Adrenal gland (tissue), 12 donors: ENCODE measurements around the gene KCNA2. TPM values are rescaled to one million over a fixed set of nuclear protein-coding genes. Genes with fewer than 3 reads are reported as not detected.

Experiments used
- DNase-seq, 7 donors: peaks; one replicate each; pipeline ENCODE4 v3.0.0-alpha.2; 2019 to 2020
- H3K27ac ChIP-seq, 5 donors: fragments of 200-600 bp; sonication (generic) in 4 of 5; 1 replicate in 3 of 5; 2 replicates in 2 of 5; pipeline versions ENCODE4 v1.5.1 to v1.8.0; 2016 to 2020; ENCODE audit warnings: mild to moderate bottlenecking in 1 of 5
- H3K27me3 ChIP-seq: fragments of 200-600 bp; 2 replicates; pipeline ENCODE4 v1.8.0; 2021
- H3K36me3 ChIP-seq, 2 donors: fragments of 200-600 bp; replicated peaks in 1 of 2; 1 replicate in 1 of 2; 2 replicates in 1 of 2; pipeline versions ENCODE4 v1.5.1 to v1.8.0; 2018 to 2022
- H3K4me1 ChIP-seq, 2 donors: fragments of 200-600 bp; replicated peaks in 1 of 2; 1 replicate in 1 of 2; 2 replicates in 1 of 2; pipeline versions ENCODE4 v1.5.1 to v1.8.0; 2018 to 2021
- H3K4me3 ChIP-seq, 4 donors: fragments of 200-600 bp; sonication (generic) in 3 of 4; one replicate each; pipeline ENCODE4 v1.5.1; 2016 to 2018
- H3K9me3 ChIP-seq, 3 donors: fragments of 200-600 bp; sonication (generic) in 1 of 3; replicated peaks in 1 of 3; 1 replicate in 2 of 3; 2 replicates in 1 of 3; pipeline versions ENCODE4 v1.5.1 to v1.8.0; 2016 to 2021
- CTCF ChIP-seq, 6 experiments: fragments of 450-650 bp in 4 of 6; fragments of 200-600 bp in 2 of 6; sonication (generic) in 1 of 6; IDR thresholded peaks; 1 replicate in 5 of 6; 2 replicates in 1 of 6; pipeline versions ENCODE4 v1.5.1 to v1.8.0; 2016 to 2021; ENCODE audit warnings: antibody characterized with exemption in 6 of 6, mild to moderate bottlenecking in 2 of 6, moderate library complexity in 1 of 6
- POLR2A ChIP-seq, 2 donors: fragments of 450-650 bp; IDR thresholded peaks; one replicate each; pipeline ENCODE4 v1.6.1; 2017; ENCODE audit warnings: antibody characterized with exemption in 2 of 2, mild to moderate bottlenecking in 2 of 2, moderate library complexity in 1 of 2
- WGBS, 4 donors: extraction: QIAGEN DNeasy Blood & Tissue Kit in 2 of 4; methylation state at CpG; one replicate each; pipeline versions ENCODE4 v1.1.5 to v1.1.7; 2013 to 2017; 5-methylcytosine and 5-hydroxymethylcytosine counted together
- intact Hi-C, 2 donors: fragments of 100-400 bp; cut with DNase I; formaldehyde crosslinking; loops; one replicate each; pipeline versions ENCODE4 v1.14.1 to v1.15.0; 2022 to 2023
- polyA plus RNA-seq, 3 donors: library from polyadenylated mRNA; stranded (reverse); fragments of 200-250 nt in 2 of 3; fragments of 350-450 nt in 1 of 3; fragmentation: Illumina TruSeq in 1 of 3; extraction: RNeasy Lipid Tissue Mini Kit (QIAGEN cat#74804) in 1 of 3; gene quantifications; one replicate each; pipeline ENCODE4 v1.2.3, GENCODE V29; 2013 to 2014
- total RNA-seq, 9 donors: library from RNA; depleted of rRNA in 4 of 9; stranded (reverse); fragments of >200 nt in 4 of 9; fragments of 120-200 nt in 1 of 9; fragmentation: NEBNext Ultra II Directional in 1 of 9; extraction: Animal tissue kit (Norgen Biotek cat#: 25700) in 1 of 9; gene quantifications; one replicate each; pipeline versions ENCODE4 v1.1.0 to v1.2.4, GENCODE V29; 2013 to 2023
- donor health status: healthy with polysubstance abuse.
- donor health status: Bipolar disorder and iron deficiency.
- donor health status: DM: yes; HTN: yes; CAD: no.
- donor health status: DM: no; HTN: no; CAD: no.
- donor health status: DM: no; HTN: no; CAD: no.
- donor health status: DM: yes; HTN: yes; CAD: no.

KCNA2 gene
- total and polyA plus RNA-seq, 12 donors: 0.06 to 16.9 (median 0.38) TPM; not detected in 1

GRCh38 chr1:110647254-110647891, 41.2 kb upstream of the KCNA2 start:
- H3K36me3 ChIP-seq: no peaks in the 10 kb centered on the region
- WGBS, 4 donors: 40 to 46% (median 43%) methylated on average over 5 of the region's 5 CpGs
- H3K4me1 ChIP-seq: no peaks in the 10 kb centered on the region
- TF ChIP-seq CTCF (IDR thresholded peaks at IDR 0.05) (no peak), POLR2A (IDR thresholded peaks at IDR 0.05) (no peak)
- H3K4me3 ChIP-seq: no peak overlapping the region
- DNase-seq: no peak
- H3K9me3 ChIP-seq: no peaks in the 10 kb centered on the region
- peaks cover 7% of the 10 kb centered on the region for H3K27me3 ChIP-seq
- no peak overlapping the region for H3K27ac ChIP-seq
- intact Hi-C loops: no loop called here

- Histone ChIP-seq H3K4me3 (no peak overlapping the region), H3K9me3 (no peaks in the 10 kb centered on the region), H3K27ac (no peak overlapping the region), H3K36me3 (no peaks in the 10 kb centered on the region), H3K27me3 (peaks cover 7% of the 10 kb centered on the region), H3K4me1 (no peaks in the 10 kb centered on the region)
- TF ChIP-seq POLR2A (IDR thresholded peaks at IDR 0.05) (no peak), CTCF (IDR thresholded peaks at IDR 0.05) (no peak)
- intact Hi-C loops: no loop called here
- DNase-seq: no peak
- WGBS, 4 donors: 38 to 51% (median 44%) methylated on average over 4 of the region's 4 CpGs
Observed at GRCh38 chr1:110645821-110646735, 39.9 kb upstream of the KCNA2 start.

GRCh38 chr1:110645211-110645610, 39.1 kb upstream of the KCNA2 start:
- no peak overlapping the region for H3K27ac ChIP-seq
- H3K4me1 ChIP-seq: no peaks in the 10 kb centered on the region

More at GRCh38 chr1:110645211-110645610, 39.1 kb upstream of the KCNA2 start:
- no peak overlapping the region for H3K4me3 ChIP-seq
- H3K27me3 ChIP-seq: peaks cover 7% of the 10 kb centered on the region
- H3K36me3 ChIP-seq: no peaks in the 10 kb centered on the region
- DNase-seq: no peak
- TF ChIP-seq CTCF (IDR thresholded peaks at IDR 0.05): no peak
- no peak for TF ChIP-seq POLR2A (IDR thresholded peaks at IDR 0.05)
- intact Hi-C loops: no loop called here
- H3K9me3 ChIP-seq: no peaks in the 10 kb centered on the region
